HFFc6 (cell line): ENCODE measurements around the gene FAM110D. TPM values are rescaled to one million over a fixed set of nuclear protein-coding genes. Genes with fewer than 3 reads are reported as not detected.

Experiments
- DNase-seq: peaks from one replicate; pipeline ENCODE4 v3.0.0-alpha.2; 2018
- H3K27ac Mint-ChIP-seq: 2 replicates; pipeline ENCODE4 v1.8.0; 2020; ENCODE audit warnings: mild to moderate bottlenecking, mixed read lengths
- H3K27me3 Mint-ChIP-seq: 2 replicates; pipeline ENCODE4 v1.8.0; 2021; ENCODE audit warnings: mild to moderate bottlenecking, moderate library complexity, mixed read lengths; ENCODE audit not compliant: insufficient read depth
- H3K36me3 Mint-ChIP-seq: 2 replicates; pipeline ENCODE4 v1.8.0; 2021; ENCODE audit warnings: low read depth, mixed read lengths
- H3K4me1 Mint-ChIP-seq: 2 replicates; pipeline ENCODE4 v1.8.0; 2020; ENCODE audit warnings: low read depth, mixed read lengths
- H3K4me3 Mint-ChIP-seq: 2 replicates; pipeline ENCODE4 v1.8.0; 2020; ENCODE audit warnings: mild to moderate bottlenecking, moderate library complexity, mixed read lengths
- H3K9me3 Mint-ChIP-seq: 2 replicates; pipeline ENCODE4 v1.8.0; 2020; ENCODE audit warnings: mild to moderate bottlenecking, mixed read lengths
- CTCF ChIP-seq: fragments of 200-600 bp; sonication (generic); IDR thresholded peaks from 2 replicates; pipeline ENCODE4 v1.5.0; 2021; ENCODE audit warnings: antibody characterized with exemption, mild to moderate bottlenecking
- total RNA-seq, 6 experiments: library from RNA; stranded (reverse); fragmentation: NEBNext Ultra II Directional; extraction: Animal tissue kit (Norgen Biotek cat#: 25700); gene quantifications; 2 replicates in 1 of 6; 3 replicates in 5 of 6; pipeline ENCODE4 v1.2.3, GENCODE V29; 2021

Gene FAM110D
- total RNA-seq, 6 experiments from 2014 or later, result not detected

- peaks cover 51% of the 10 kb centered on the region for H3K27me3 Mint-ChIP-seq
- H3K4me1 Mint-ChIP-seq, result no peaks in the 10 kb centered on the region
- no peak overlapping the region for H3K4me3 Mint-ChIP-seq
- H3K36me3 Mint-ChIP-seq, result no peaks in the 10 kb centered on the region
- DNase-seq, result no peak
- no peak overlapping the region for H3K27ac Mint-ChIP-seq
- H3K9me3 Mint-ChIP-seq, result no peaks in the 10 kb centered on the region
- no peak for TF ChIP-seq CTCF
Observed at GRCh38 chr1:26148887-26149286, 10.0 kb upstream of the FAM110D start.

GRCh38 chr1:26153966-26154532 lies 4.8 kb upstream of the FAM110D start:
- no peaks in the 10 kb centered on the region for H3K36me3 Mint-ChIP-seq
- H3K27me3 Mint-ChIP-seq, result peaks cover 54% of the 10 kb centered on the region
- no peak overlapping the region for H3K27ac Mint-ChIP-seq
- DNase-seq, result no peak
- H3K9me3 Mint-ChIP-seq, result no peaks in the 10 kb centered on the region
- no peak for TF ChIP-seq CTCF
- H3K4me1 Mint-ChIP-seq, result peaks cover 5% of the 10 kb centered on the region; the same call in 1 of the 2 replicates
- no peak overlapping the region for H3K4me3 Mint-ChIP-seq

- no peak for DNase-seq
- no peaks in the 10 kb centered on the region for H3K9me3 Mint-ChIP-seq
- no peaks in the 10 kb centered on the region for H3K36me3 Mint-ChIP-seq
- H3K27me3 Mint-ChIP-seq, result peaks cover 52% of the 10 kb centered on the region
- TF ChIP-seq CTCF, result no peak
- H3K4me3 Mint-ChIP-seq, result no peak overlapping the region
- peaks cover 5% of the 10 kb centered on the region; the same call in 1 of the 2 replicates for H3K4me1 Mint-ChIP-seq
- H3K27ac Mint-ChIP-seq, result no peak overlapping the region
Observed at GRCh38 chr1:26154750-26155149, 4.1 kb upstream of the FAM110D start.

GRCh38 chr1:26155370-26156284 lies 3.3 kb upstream of the FAM110D start:
- Mint-ChIP-seq H3K27ac (no peak overlapping the region), H3K4me1 (peaks cover 5% of the 10 kb centered on the region; the same call in 1 of the 2 replicates), H3K27me3 (peaks cover 47% of the 10 kb centered on the region), H3K9me3 (no peaks in the 10 kb centered on the region), H3K36me3 (no peaks in the 10 kb centered on the region), H3K4me3 (no peak overlapping the region)
- DNase-seq, result no peak
- no peak for TF ChIP-seq CTCF

- DNase-seq, result no peak
- no peak for TF ChIP-seq CTCF
- no peaks in the 10 kb centered on the region for H3K36me3 Mint-ChIP-seq
- H3K27ac Mint-ChIP-seq, result no peak overlapping the region
- peaks cover 5% of the 10 kb centered on the region; the same call in 1 of the 2 replicates for H3K4me1 Mint-ChIP-seq
- H3K27me3 Mint-ChIP-seq, result peaks cover 40% of the 10 kb centered on the region
- H3K4me3 Mint-ChIP-seq, result no peak overlapping the region
- no peaks in the 10 kb centered on the region for H3K9me3 Mint-ChIP-seq
Observed at GRCh38 chr1:26156285-26157038, 2.4 kb upstream of the FAM110D start.
